Right forelimb (tissue), 1 donor: ENCODE measurements around the gene HIVEP3.

Source experiments
- DNase-seq: peaks from one replicate; pipeline ENCODE4 v3.0.0-alpha.2; 2018

The HIVEP3 gene

GRCh38 chr1:41474490-41475271 lies 444.0 kb downstream of the HIVEP3 start:
- peak; percentile 86 for DNase-seq

- no peak for DNase-seq
These were observed 444.9 kb downstream of the HIVEP3 start for GRCh38 chr1:41473738-41474362.

DNA sequence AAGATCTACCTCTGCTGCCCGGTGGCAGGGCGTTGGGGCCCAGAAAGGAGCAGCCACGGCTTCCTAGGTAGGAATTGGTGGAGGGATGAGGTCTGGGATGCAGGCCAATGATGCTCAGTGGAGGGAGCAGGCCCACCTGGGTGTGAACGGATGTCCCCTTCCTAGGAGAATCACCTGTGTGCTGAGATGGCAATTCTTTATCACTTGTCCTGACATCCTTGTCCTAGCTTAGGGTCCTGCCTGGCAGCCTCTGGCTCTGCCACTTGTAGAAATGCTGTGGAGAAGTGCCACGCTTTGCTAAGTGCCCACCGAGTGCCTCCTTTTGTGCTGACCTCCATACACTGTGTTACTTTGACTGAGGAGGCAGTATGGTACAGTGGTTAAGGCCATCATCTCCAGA lies 447.1 kb downstream of the HIVEP3 start:
- no peak for DNase-seq

DNA sequence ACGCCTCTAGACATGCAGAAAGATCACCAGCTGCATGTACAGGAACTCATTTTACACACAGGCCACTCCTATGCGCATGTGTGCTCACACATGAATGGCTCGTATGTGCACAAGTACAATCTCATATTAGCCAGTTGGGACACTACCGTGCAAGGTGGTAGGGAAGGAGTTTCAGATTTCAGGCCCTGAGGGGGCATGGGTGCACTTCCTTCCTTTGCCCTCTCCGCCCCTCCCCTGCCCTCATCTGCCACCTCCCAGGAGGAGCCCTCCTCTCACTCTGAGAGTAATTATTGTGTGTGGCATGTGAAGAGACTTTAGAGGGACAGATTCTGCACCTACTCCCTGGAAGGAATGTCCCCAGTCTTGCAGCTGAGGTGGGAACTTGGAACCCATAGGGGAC lies 449.0 kb downstream of the HIVEP3 start:
- DNase-seq = no peak

DNA sequence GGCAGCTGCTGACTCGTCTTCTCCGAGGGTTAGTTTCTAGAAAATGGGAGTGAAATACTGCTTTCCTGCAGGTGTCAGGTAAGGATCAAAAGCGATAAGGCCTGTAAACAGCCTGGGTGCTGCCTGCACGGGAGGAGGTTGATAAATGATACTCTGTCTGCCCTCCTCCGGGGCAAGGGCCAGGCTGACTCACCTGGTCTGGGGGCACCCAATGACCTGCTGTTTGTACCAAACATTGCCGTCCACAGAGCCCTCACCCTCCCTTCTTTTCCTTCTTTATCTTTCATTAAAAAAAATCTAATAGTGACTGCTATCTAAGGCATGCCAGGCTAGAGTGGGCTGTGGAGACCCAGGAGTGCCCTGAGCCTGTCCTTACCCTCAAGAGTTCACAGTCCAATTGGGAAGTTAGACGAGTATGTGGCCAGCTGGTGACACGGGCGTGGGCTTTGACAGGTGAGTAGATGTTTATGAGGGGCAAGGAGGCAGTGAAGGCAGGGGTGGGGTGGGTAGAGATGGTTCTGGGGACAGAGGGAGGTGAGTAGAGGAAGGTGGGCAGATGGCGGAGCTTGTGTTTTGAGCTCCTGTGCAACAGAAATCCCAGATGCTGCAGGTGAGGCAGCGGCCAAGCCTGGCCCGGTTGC lies 450.5 kb downstream of the HIVEP3 start:
- DNase-seq = no peak

- no peak for DNase-seq
These were observed 451.0 kb downstream of the HIVEP3 start for GRCh38 chr1:41467673-41468072.

- DNase-seq = no peak
These were observed 452.6 kb downstream of the HIVEP3 start for GRCh38 chr1:41466146-41466545.

DNA sequence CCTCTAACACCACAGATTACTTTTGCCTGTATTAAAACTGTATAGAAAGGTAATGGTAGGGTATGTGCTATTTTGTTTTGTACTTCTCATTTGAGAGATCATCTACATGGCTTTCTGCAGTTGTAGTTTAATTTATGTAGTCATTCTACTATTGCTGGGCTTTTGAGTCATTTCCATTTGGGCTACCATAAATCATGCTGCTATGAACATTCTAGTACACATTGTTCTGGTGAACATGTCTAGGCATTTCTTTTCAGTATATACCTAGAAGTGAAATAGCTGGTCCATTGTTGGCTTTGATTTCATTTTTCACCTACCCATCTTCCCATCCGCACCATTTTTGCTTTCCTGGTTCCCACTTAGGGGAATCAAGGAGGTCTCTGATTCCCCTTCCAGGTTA lies 453.0 kb downstream of the HIVEP3 start:
- DNase-seq = no peak

GRCh38 chr1:41464885-41465284 lies 453.8 kb downstream of the HIVEP3 start:
- DNase-seq = no peak

- no peak for DNase-seq
These were observed 455.2 kb downstream of the HIVEP3 start for GRCh38 chr1:41463516-41463915.

DNA sequence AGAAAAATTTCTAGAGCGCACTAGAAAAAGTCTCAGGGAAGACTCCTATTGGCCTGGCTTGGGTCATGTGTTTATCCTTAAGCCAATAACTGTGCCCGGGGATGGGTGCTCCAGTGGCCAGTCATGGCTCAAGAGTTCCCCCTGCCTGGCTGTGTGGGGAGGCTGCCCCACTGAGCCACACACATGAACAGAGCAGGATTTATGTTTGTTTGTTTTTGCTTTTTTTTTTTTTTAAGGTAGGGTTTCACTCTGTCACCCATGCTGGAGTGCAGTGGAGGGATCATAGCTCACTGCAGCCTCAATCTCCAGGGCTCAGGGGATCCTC lies 456.1 kb downstream of the HIVEP3 start:
- DNase-seq = no peak

- no peak for DNase-seq
These were observed 456.7 kb downstream of the HIVEP3 start for GRCh38 chr1:41461790-41462679.

- DNase-seq = no peak
These were observed 461.7 kb downstream of the HIVEP3 start for GRCh38 chr1:41456847-41457540.
